ENCODE results near the gene MPI. TPM values are rescaled to one million over a fixed set of nuclear protein-coding genes. Genes with fewer than 3 reads are reported as not detected.
A peak's percentile ranks its signal among the peaks of the same experiment; 100 is the strongest.

MPI gene
- total RNA-seq, 4 donors from 2014 or later, result 66.7 to 129 (median 98.5) TPM

DNA sequence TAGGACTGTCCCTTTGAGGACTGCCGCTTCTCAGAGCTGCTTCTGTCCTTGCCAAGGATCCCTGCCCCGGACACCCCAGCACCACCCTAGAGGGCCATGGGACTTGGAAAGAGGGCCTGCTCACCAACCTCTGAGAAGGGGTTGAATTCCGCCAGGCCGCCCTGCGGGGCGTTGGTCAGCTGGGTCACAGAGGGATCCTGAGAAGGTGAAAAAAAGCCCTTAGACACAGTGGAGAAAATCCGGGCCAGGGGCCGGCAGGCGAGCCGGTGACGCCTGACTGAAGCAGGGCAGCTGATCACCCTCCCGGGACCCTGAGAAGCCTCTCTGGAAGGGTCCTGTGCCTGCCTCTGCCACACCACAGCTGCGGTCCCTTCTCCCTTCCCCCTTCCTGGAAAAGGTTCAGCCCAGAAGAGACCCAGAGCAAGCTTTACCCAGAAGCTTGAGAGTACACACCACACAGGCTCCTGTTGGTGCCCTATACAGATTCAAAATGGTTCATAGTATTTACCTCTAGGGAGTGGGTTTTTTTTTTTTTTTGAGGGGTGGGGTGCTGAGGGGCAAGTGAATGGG, 35.3 kb upstream of the MPI start:
- peak overlapping the region in 1 of 4 donors; percentile 72 for H3K27ac ChIP-seq
- ATAC-seq (no peak), DNase-seq (no peak)
- H3K4me3 ChIP-seq, result no peak overlapping the region
- peaks cover 0 to 48% of the 10 kb centered on the region in 2 donors for H3K36me3 ChIP-seq
- intact Hi-C loops (cut with DNase I; ENCODE audit: low total_unique reads) (no loop called here), in situ Hi-C loops (cut with MboI; ENCODE audit: low sequenced_read_pairs in 4 of 4) (no loop called here)
- no peaks in the 10 kb centered on the region for H3K27me3 ChIP-seq
- TF ChIP-seq POLR2A (IDR thresholded peaks at IDR 0.05), result no peak
- TF ChIP-seq, protein P1, sequence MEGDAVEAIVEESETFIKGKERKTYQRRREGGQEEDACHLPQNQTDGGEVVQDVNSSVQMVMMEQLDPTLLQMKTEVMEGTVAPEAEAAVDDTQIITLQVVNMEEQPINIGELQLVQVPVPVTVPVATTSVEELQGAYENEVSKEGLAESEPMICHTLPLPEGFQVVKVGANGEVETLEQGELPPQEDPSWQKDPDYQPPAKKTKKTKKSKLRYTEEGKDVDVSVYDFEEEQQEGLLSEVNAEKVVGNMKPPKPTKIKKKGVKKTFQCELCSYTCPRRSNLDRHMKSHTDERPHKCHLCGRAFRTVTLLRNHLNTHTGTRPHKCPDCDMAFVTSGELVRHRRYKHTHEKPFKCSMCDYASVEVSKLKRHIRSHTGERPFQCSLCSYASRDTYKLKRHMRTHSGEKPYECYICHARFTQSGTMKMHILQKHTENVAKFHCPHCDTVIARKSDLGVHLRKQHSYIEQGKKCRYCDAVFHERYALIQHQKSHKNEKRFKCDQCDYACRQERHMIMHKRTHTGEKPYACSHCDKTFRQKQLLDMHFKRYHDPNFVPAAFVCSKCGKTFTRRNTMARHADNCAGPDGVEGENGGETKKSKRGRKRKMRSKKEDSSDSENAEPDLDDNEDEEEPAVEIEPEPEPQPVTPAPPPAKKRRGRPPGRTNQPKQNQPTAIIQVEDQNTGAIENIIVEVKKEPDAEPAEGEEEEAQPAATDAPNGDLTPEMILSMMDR (IDR thresholded peaks at IDR 0.05 in 4 of 5, conservative IDR thresholded peaks at IDR 0.05 in 1 of 5), result no peak
- no peaks in the 10 kb centered on the region for H3K9me3 ChIP-seq
- peaks cover 30 to 38% of the 10 kb centered on the region in 2 donors for H3K4me1 ChIP-seq

DNA sequence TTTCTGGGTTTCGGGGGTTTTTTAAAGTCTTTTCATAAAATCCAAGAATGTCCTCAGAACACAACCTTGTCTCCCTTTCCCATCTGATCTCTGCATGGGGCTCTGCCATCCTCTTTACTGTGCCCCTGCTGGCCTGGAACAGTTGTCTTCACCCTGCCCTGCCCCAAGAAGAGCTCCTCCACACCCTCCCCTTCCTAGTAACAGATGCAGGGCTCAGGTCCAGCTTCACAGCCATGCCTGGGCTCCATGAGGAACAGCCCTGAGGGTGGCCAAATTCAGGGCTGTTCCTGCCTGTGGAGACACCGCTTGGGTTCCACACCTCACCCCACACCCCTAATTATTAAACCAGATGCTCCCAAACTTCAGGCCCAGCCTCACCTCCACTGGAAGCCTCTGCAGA, 34.0 kb upstream of the MPI start:
- DNase-seq (peak; percentile 48 to 68), ATAC-seq (peak; percentile 69 to 71)
- peaks cover 0 to 35% of the 10 kb centered on the region in 2 donors for H3K36me3 ChIP-seq
- peaks cover 37 to 48% of the 10 kb centered on the region in 2 donors for H3K4me1 ChIP-seq
- in situ Hi-C loops (cut with MboI; ENCODE audit: low sequenced_read_pairs in 4 of 4), result no loop called here
- no peak overlapping the region for H3K4me3 ChIP-seq
- no peaks in the 10 kb centered on the region for H3K27me3 ChIP-seq
- TF ChIP-seq, protein P1 (IDR thresholded peaks at IDR 0.05 in 4 of 5, conservative IDR thresholded peaks at IDR 0.05 in 1 of 5), result no peak
- no peak for TF ChIP-seq POLR2A (IDR thresholded peaks at IDR 0.05)
- intact Hi-C loops (cut with DNase I; ENCODE audit: low total_unique reads), result no loop called here
- H3K27ac ChIP-seq, result peak overlapping the region; percentile 70 to 74 (median 72)
- no peaks in the 10 kb centered on the region for H3K9me3 ChIP-seq

DNA sequence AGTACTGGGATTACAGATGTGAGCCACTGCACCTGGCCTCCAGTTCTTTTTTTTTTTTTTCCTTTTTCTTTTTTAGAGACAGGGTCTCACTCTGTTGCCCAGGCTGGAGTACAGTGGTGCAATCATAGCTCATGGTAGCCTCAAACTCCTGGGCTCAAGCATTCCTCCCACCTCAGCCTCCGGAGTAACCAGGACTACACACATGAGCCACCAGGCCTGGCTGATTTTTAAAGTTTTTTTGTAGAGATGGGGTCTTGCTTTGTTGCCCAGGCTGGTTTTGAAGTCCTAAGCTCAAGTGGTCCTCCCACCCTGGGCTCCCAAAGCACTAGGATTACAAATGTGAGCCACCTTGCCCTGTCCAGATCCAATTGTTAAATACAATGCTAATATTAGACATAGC, 33.3 kb upstream of the MPI start:
- DNase-seq, result no peak

DNA sequence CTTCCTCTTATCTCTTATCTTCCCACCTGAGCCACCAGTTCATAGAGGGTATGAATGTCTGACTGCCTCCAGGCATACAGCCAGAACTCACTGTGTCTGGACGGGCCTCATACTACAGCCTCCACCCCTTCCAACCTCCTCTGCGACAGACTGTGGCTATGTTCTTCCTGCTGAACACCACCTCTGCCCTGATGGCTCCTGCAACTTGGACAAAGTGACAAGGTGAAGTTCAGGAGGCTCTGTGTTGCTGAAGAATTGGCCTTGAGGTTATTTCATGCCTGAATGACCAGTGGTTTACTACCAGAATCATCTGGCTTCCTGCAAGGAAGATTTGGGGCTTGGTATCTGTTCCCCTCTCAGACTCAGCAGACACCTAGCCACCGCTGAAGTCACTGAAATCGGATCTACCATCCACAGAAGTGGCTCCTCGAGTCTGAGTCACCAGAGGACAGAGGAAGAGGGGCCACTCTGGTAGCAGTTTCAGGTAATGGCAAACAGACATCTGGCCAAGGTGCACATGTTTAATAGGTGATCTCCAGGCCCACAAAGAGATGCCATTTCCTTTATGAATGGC, 32.7 kb upstream of the MPI start:
- Histone ChIP-seq H3K27ac (peak overlapping the region; percentile 70 to 74 (median 72)), H3K4me1 (peaks cover 37 to 48% of the 10 kb centered on the region in 2 donors), H3K9me3 (no peaks in the 10 kb centered on the region), H3K27me3 (no peaks in the 10 kb centered on the region), H3K36me3 (peaks cover 0 to 22% of the 10 kb centered on the region in 2 donors), H3K4me3 (no peak overlapping the region)
- peak in 1 of 2 donors; percentile 45 for DNase-seq
- peak; percentile 63 to 76 for ATAC-seq
- TF ChIP-seq POLR2A (IDR thresholded peaks at IDR 0.05), result no peak
- TF ChIP-seq, protein P1 (IDR thresholded peaks at IDR 0.05 in 4 of 5, conservative IDR thresholded peaks at IDR 0.05 in 1 of 5), result no peak
- intact Hi-C loops (cut with DNase I; ENCODE audit: low total_unique reads), result no loop called here
- in situ Hi-C loops (cut with MboI; ENCODE audit: low sequenced_read_pairs in 4 of 4), result no loop called here

More for the DNA sequence above, 33.3 kb upstream of the MPI start:
- Histone ChIP-seq H3K36me3 (peaks cover 0 to 28% of the 10 kb centered on the region in 2 donors), H3K4me3 (no peak overlapping the region), H3K4me1 (peaks cover 37 to 48% of the 10 kb centered on the region in 2 donors), H3K27me3 (no peaks in the 10 kb centered on the region), H3K9me3 (no peaks in the 10 kb centered on the region), H3K27ac (peak overlapping the region; percentile 70 to 74 (median 72))
- intact Hi-C loops (cut with DNase I; ENCODE audit: low total_unique reads) (no loop called here), in situ Hi-C loops (cut with MboI; ENCODE audit: low sequenced_read_pairs in 4 of 4) (no loop called here)
- no peak for ATAC-seq
- TF ChIP-seq, protein P1 (IDR thresholded peaks at IDR 0.05 in 4 of 5, conservative IDR thresholded peaks at IDR 0.05 in 1 of 5), result no peak
- TF ChIP-seq POLR2A (IDR thresholded peaks at IDR 0.05), result no peak

All from gastrocnemius medialis (tissue), 4 donors.